Suprapubic skin (tissue), 4 donors: ENCODE results near the gene LCE5A. TPM values are rescaled to one million over a fixed set of nuclear protein-coding genes. Genes with fewer than 3 reads are reported as not detected.
"Not testable (repeated sequence)": the region's sequence is repeated elsewhere in the genome, so short reads cannot be mapped to it uniquely, and the experiment has no call there.

Experiments
- DNase-seq, 2 donors: peaks; one replicate each; pipeline ENCODE4 v3.0.0-alpha.2; 2019; ENCODE audit warnings: low spot score in 2 of 2
- H3K27ac ChIP-seq: fragments of 200-600 bp; sonication (generic); one replicate; pipeline ENCODE4 v1.5.1; 2019
- H3K27me3 ChIP-seq: fragments of 200-600 bp; sonication (generic); one replicate; pipeline ENCODE4 v1.5.1; 2019
- H3K36me3 ChIP-seq: fragments of 200-600 bp; sonication (generic); one replicate; pipeline ENCODE4 v1.5.1; 2019
- H3K4me1 ChIP-seq: fragments of 200-600 bp; sonication (generic); one replicate; pipeline ENCODE4 v1.5.1; 2019
- H3K4me3 ChIP-seq: fragments of 200-600 bp; sonication (generic); one replicate; pipeline ENCODE4 v1.5.1; 2019; ENCODE audit warnings: mild to moderate bottlenecking
- H3K9me3 ChIP-seq: fragments of 200-600 bp; sonication (generic); one replicate; pipeline ENCODE4 v1.5.1; 2019
- CTCF ChIP-seq, 2 donors: fragments of 200-600 bp in 1 of 2; fragments of 450-650 bp in 1 of 2; sonication (generic) in 1 of 2; IDR thresholded peaks; one replicate each; pipeline ENCODE4 v1.5.1; 2016 to 2019; ENCODE audit warnings: antibody characterized with exemption in 2 of 2, mild to moderate bottlenecking in 1 of 2, moderate library complexity in 1 of 2
- EP300 ChIP-seq: sonication (generic); formaldehyde crosslinking; IDR thresholded peaks from one replicate; pipeline ENCODE4 v1.6.1; 2017; ENCODE audit warnings: antibody characterized with exemption
- POLR2AphosphoS5 ChIP-seq, 3 donors: sonication (generic); formaldehyde crosslinking; IDR thresholded peaks; one replicate each; pipeline ENCODE4 v1.6.1; 2017; ENCODE audit warnings: antibody characterized with exemption in 3 of 3
- WGBS: methylation state at CpG from one replicate; pipeline ENCODE4 v1.1.5; 2018; 5-methylcytosine and 5-hydroxymethylcytosine counted together
- total RNA-seq, 4 donors: library from RNA; depleted of rRNA; stranded (reverse); fragments of >200 nt; gene quantifications; one replicate each; pipeline ENCODE4 v1.1.0, GENCODE V29; 2016

The LCE5A gene
- total RNA-seq, 4 donors from 2014 or later: 41.1 to 222 (median 140) TPM

GRCh38 chr1:152546704-152547103 is 36.1 kb downstream of the LCE5A start:
- H3K4me1 ChIP-seq: no peaks in the 10 kb centered on the region

GRCh38 chr1:152548358-152548757 is 37.8 kb downstream of the LCE5A start:
- not testable (repeated sequence) for H3K4me3 ChIP-seq, H3K27ac ChIP-seq, H3K4me1 ChIP-seq, H3K9me3 ChIP-seq, DNase-seq, H3K36me3 ChIP-seq, H3K27me3 ChIP-seq
- no CpG with 5 or more reads among the region's 1 CpG for WGBS

More at GRCh38 chr1:152546704-152547103, 36.1 kb downstream of the LCE5A start:
- Histone ChIP-seq H3K4me3 (no peak overlapping the region), H3K27me3 (no peaks in the 10 kb centered on the region), H3K9me3 (no peaks in the 10 kb centered on the region), H3K27ac (no peak overlapping the region), H3K36me3 (no peaks in the 10 kb centered on the region)
- TF ChIP-seq EP300 (no peak), POLR2AphosphoS5 (IDR thresholded peaks at IDR 0.05) (no peak), CTCF (IDR thresholded peaks at IDR 0.05) (no peak)
- 100% methylated on average over 1 of the region's 1 CpG for WGBS
- no peak for DNase-seq

Other genes with a start within 250 kb of the LCE5A start
- gene FLG, start 185.6 kb upstream of the LCE5A start, total RNA-seq: 1,000 to 10,000 TPM in 3 of 4 donors, 100 to 1,000 TPM in 1; 734 to 2,889 (median 2,088) TPM
- gene FLG2, start 150.8 kb upstream of the LCE5A start, total RNA-seq: 1,000 to 10,000 TPM in 3 of 4 donors, 100 to 1,000 TPM in 1; 259 to 1,520 (median 1,297) TPM
- 10 to 100 TPM in 1 of 4 donors, 1 to 10 TPM in 2, under 1 TPM in 1; 0.72 to 12.6 (median 5.4) TPM for gene CRNN, start 96.5 kb upstream of the LCE5A start, total RNA-seq
- gene CRCT1, start 3.7 kb downstream of the LCE5A start, total RNA-seq: 100 to 1,000 TPM in 3 of 4 donors, 10 to 100 TPM in 1; 19.1 to 228 (median 129) TPM
- 10 to 100 TPM in 1 of 4 donors, 1 to 10 TPM in 2, not detected in 1; 4.8 to 19.0 (median 7.4) TPM for gene LCE3E, start 56.0 kb downstream of the LCE5A start, total RNA-seq
- 10 to 100 TPM in 2 of 4 donors, 1 to 10 TPM in 2; 3.7 to 27.1 (median 15.4) TPM for gene LCE3D, start 69.7 kb downstream of the LCE5A start, total RNA-seq
- gene LCE3C, start 89.4 kb downstream of the LCE5A start, total RNA-seq: not detected
- not detected for gene LCE3B, start 103.0 kb downstream of the LCE5A start, total RNA-seq
- gene LCE3A, start 112.3 kb downstream of the LCE5A start, total RNA-seq: not detected
- 100 to 1,000 TPM in 3 of 4 donors, 10 to 100 TPM in 1; 11.8 to 304 (median 222) TPM for gene LCE2D, start 152.6 kb downstream of the LCE5A start, total RNA-seq
- gene LCE2C, start 164.5 kb downstream of the LCE5A start, total RNA-seq: 100 to 1,000 TPM in 3 of 4 donors, 10 to 100 TPM in 1; 66.5 to 669 (median 515) TPM
- gene LCE2B, start 175.3 kb downstream of the LCE5A start, total RNA-seq: 1,000 to 10,000 TPM in 2 of 4 donors, 100 to 1,000 TPM in 1, 10 to 100 TPM in 1; 91.9 to 1,442 (median 997) TPM
- gene LCE2A, start 187.5 kb downstream of the LCE5A start, total RNA-seq: 100 to 1,000 TPM in 3 of 4 donors, 10 to 100 TPM in 1; 28.2 to 457 (median 159) TPM
- 1 to 10 TPM in 3 of 4 donors, not detected in 1; 3.0 to 7.7 (median 3.6) TPM for gene LCE4A, start 197.4 kb downstream of the LCE5A start, total RNA-seq
- gene KPRP, start 247.2 kb downstream of the LCE5A start, total RNA-seq: 100 to 1,000 TPM in 3 of 4 donors, 10 to 100 TPM in 1; 20.9 to 138 (median 131) TPM